ENCODE measurements around the gene LPP. TPM values are rescaled to one million over a fixed set of nuclear protein-coding genes. Genes with fewer than 3 reads are reported as not detected.

The LPP gene
- polyA plus RNA-seq, 3 donors, result 14.1 to 23.2 (median 15.3) TPM

- DNase-seq, result peak; percentile 53 to 66 (median 63)
- intact Hi-C loops (cut with micrococcal nuclease), result no loop called here
- no peaks in the 10 kb centered on the region for H3K79me2 ChIP-seq (ENCODE audit: insufficient read depth, low read length)
Observed at GRCh38 chr3:188646592-188646991, 492.6 kb downstream of the LPP start.

DNA sequence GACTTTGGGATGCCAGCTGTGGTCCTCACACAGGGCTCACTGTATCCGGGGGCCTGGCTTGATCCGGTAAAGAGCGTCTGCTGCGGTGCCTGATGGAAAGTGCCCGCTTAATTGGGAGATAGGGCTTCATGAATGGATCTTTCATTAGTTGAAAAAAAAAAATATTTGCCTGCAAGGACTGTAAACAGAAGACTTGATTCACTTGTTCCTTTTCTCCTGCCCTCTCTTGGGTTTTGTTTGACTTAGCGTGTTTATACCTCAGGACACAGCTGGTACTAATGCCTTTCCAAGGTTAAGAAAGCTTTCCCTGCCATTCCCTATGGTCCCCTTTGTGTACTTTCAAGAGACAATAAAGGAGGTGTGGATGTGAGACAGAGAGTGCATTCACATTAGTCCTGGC, 493.3 kb downstream of the LPP start:
- peak overlapping the region; percentile 48 to 73 for H3K27ac ChIP-seq (ENCODE audit: low read depth in 1 of 2, low read length in 2 of 2)
- peaks cover 0 to 2% of the 10 kb centered on the region in 2 donors for H3K36me3 Mint-ChIP-seq
- WGBS (ENCODE audit: insufficient coverage), result 100% methylated on average over 1 of the region's 6 CpGs
- intact Hi-C loops (cut with micrococcal nuclease), result no loop called here
- H4K20me1 ChIP-seq (ENCODE audit: insufficient read depth, low read length), result no peaks in the 10 kb centered on the region
- DNase-seq, result no peak
- H3K9me3 Mint-ChIP-seq, result no peaks in the 10 kb centered on the region
- no peak overlapping the region for H3K4me2 ChIP-seq (replicated peaks; ENCODE audit: extremely low read depth, low read length, poor library complexity, severe bottlenecking)
- H3K9ac ChIP-seq (ENCODE audit: insufficient read depth, low read length, poor library complexity, severe bottlenecking), result no peak overlapping the region
- H2AFZ ChIP-seq (ENCODE audit: insufficient read depth, low read depth, low read length, poor library complexity, severe bottlenecking), result no peak overlapping the region
- H3K4me1 Mint-ChIP-seq, result peaks cover 20% of the 10 kb centered on the region
- no peak overlapping the region for H3K4me3 ChIP-seq (replicated peaks in 1 of 3; ENCODE audit: low read depth in 2 of 3, low read length in 3 of 3)
- peak overlapping the region; percentile 58 to 92 (median 88) for H3K27ac Mint-ChIP-seq
- H3K4me1 ChIP-seq (ENCODE audit: control insufficient read depth in 1 of 2, insufficient read depth in 2 of 2, low read length in 2 of 2), result peaks cover 14 to 16% of the 10 kb centered on the region in 2 donors
- no peak overlapping the region for H3K4me3 Mint-ChIP-seq
- TF ChIP-seq, protein P1, sequence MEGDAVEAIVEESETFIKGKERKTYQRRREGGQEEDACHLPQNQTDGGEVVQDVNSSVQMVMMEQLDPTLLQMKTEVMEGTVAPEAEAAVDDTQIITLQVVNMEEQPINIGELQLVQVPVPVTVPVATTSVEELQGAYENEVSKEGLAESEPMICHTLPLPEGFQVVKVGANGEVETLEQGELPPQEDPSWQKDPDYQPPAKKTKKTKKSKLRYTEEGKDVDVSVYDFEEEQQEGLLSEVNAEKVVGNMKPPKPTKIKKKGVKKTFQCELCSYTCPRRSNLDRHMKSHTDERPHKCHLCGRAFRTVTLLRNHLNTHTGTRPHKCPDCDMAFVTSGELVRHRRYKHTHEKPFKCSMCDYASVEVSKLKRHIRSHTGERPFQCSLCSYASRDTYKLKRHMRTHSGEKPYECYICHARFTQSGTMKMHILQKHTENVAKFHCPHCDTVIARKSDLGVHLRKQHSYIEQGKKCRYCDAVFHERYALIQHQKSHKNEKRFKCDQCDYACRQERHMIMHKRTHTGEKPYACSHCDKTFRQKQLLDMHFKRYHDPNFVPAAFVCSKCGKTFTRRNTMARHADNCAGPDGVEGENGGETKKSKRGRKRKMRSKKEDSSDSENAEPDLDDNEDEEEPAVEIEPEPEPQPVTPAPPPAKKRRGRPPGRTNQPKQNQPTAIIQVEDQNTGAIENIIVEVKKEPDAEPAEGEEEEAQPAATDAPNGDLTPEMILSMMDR (IDR thresholded peaks at IDR 0.05), result no peak
- no peaks in the 10 kb centered on the region for H3K79me2 ChIP-seq (ENCODE audit: insufficient read depth, low read length)
- no peaks in the 10 kb centered on the region for H3K9me3 ChIP-seq (replicated peaks in 1 of 2; ENCODE audit: control insufficient read depth in 1 of 2, insufficient read depth in 1 of 2, low read length in 2 of 2)
- no peaks in the 10 kb centered on the region for H3K27me3 ChIP-seq (ENCODE audit: control insufficient read depth in 2 of 2, insufficient read depth in 2 of 2, low read length in 2 of 2)
- no peaks in the 10 kb centered on the region for H3K27me3 Mint-ChIP-seq (ENCODE audit: low read depth in 3 of 3)
- H3K36me3 ChIP-seq (replicated peaks in 1 of 2; ENCODE audit: control insufficient read depth in 1 of 2, insufficient read depth in 2 of 2, low read length in 2 of 2), result no peaks in the 10 kb centered on the region

More at GRCh38 chr3:188646592-188646991, 492.6 kb downstream of the LPP start:
- Mint-ChIP-seq H3K9me3 (no peaks in the 10 kb centered on the region), H3K27me3 (ENCODE audit: low read depth in 3 of 3) (no peaks in the 10 kb centered on the region), H3K36me3 (peaks cover 0 to 2% of the 10 kb centered on the region in 2 donors), H3K27ac (peak overlapping the region in 5 of 7 donors; percentile 58 to 91 (median 88)), H3K4me3 (no peak overlapping the region), H3K4me1 (peaks cover 20% of the 10 kb centered on the region)
- Histone ChIP-seq H3K4me3 (replicated peaks in 1 of 3; ENCODE audit: low read depth in 2 of 3, low read length in 3 of 3) (no peak overlapping the region), H3K4me1 (ENCODE audit: control insufficient read depth in 1 of 2, insufficient read depth in 2 of 2, low read length in 2 of 2) (peaks cover 14 to 16% of the 10 kb centered on the region in 2 donors), H4K20me1 (ENCODE audit: insufficient read depth, low read length) (no peaks in the 10 kb centered on the region), H3K9me3 (replicated peaks in 1 of 2; ENCODE audit: control insufficient read depth in 1 of 2, insufficient read depth in 1 of 2, low read length in 2 of 2) (no peaks in the 10 kb centered on the region), H3K9ac (ENCODE audit: insufficient read depth, low read length, poor library complexity, severe bottlenecking) (no peak overlapping the region), H2AFZ (ENCODE audit: insufficient read depth, low read depth, low read length, poor library complexity, severe bottlenecking) (no peak overlapping the region), H3K36me3 (replicated peaks in 1 of 2; ENCODE audit: control insufficient read depth in 1 of 2, insufficient read depth in 2 of 2, low read length in 2 of 2) (no peaks in the 10 kb centered on the region), H3K27me3 (ENCODE audit: control insufficient read depth in 2 of 2, insufficient read depth in 2 of 2, low read length in 2 of 2) (no peaks in the 10 kb centered on the region), H3K27ac (ENCODE audit: low read depth in 1 of 2, low read length in 2 of 2) (peak overlapping the region in 1 of 2 donors; percentile 73), H3K4me2 (replicated peaks; ENCODE audit: extremely low read depth, low read length, poor library complexity, severe bottlenecking) (peak overlapping the region; percentile 16)
- TF ChIP-seq, protein P1 (IDR thresholded peaks at IDR 0.05), result no peak
- no CpG with 5 or more reads among the region's 1 CpG for WGBS (ENCODE audit: insufficient coverage)

All from CD14-positive monocyte (primary cell).